ENCODE data around the gene LCT. TPM values are rescaled to one million over a fixed set of nuclear protein-coding genes. Genes with fewer than 3 reads are reported as not detected.

LCT gene
- total RNA-seq, 1 donor from 2014 or later, result 0.51 TPM

DNA sequence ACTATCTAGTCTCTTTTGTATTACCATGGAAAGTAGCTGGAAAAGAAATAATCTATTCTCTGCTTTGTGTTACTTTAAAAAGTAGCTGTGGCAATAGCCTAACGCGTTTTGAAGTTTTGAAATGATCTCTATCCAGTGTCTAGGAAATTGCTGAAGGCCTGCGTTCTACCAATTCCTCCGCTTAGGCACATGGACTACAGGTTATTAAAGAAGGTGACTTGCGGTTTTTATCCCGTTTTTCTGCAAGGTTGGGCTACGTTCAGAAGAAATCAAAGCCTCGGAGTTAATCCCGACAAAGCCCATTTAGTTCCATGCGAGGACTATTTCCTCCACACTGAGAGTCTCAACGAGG is 96.0 kb downstream of the LCT start:
- no peaks in the 10 kb centered on the region for H3K27me3 Mint-ChIP-seq
- peak overlapping the region; percentile 99 for H3K4me3 Mint-ChIP-seq

DNA sequence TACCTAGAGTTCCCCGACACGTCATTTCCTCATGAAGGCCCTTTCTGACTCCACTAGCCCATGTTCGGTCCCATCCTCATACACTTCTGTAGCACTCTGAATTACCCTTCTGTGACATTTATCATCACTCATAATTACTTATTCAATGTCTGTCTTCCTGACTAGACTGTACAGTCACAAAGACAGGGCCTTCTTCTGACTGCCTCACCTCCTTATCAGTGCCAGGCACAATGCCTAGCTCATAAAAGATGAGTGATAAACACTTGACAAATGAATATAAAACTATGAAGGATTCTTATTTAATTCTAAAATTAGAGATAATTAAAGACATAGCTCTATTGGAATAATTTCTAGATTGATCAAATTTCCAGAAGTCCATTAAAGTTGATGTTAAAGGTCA is 96.8 kb downstream of the LCT start:
- intact Hi-C loops (cut with micrococcal nuclease), result loop anchor here (5.0 kb wide), 2 partner anchors 78 to 642 kb away; no protein-coding TSS in a partner anchor
- DNase-seq, result no peak
- H3K27me3 Mint-ChIP-seq, result no peaks in the 10 kb centered on the region
- H3K27ac Mint-ChIP-seq, result no peak overlapping the region
- peaks cover 25% of the 10 kb centered on the region for H3K4me1 Mint-ChIP-seq
- peaks cover 11% of the 10 kb centered on the region for H3K36me3 Mint-ChIP-seq (ENCODE audit: low read depth)
- H3K4me3 Mint-ChIP-seq, result no peak overlapping the region
- peaks cover 7% of the 10 kb centered on the region for H3K9me3 Mint-ChIP-seq

More for the DNA sequence above, 96.0 kb downstream of the LCT start:
- Mint-ChIP-seq H3K4me1 (peaks cover 29% of the 10 kb centered on the region), H3K27ac (no peak overlapping the region), H3K36me3 (ENCODE audit: low read depth) (peaks cover 15% of the 10 kb centered on the region), H3K9me3 (peaks cover 7% of the 10 kb centered on the region)
- intact Hi-C loops (cut with micrococcal nuclease), result loop anchor here (1.0 to 5.0 kb wide), 9 partner anchors 56 to 823 kb away; partner anchors contain the start of genes CCNT2, DARS1, MCM6 and R3HDM1
- no peak for DNase-seq

Other genes starting within 250 kb of the LCT start
- 116 and 127 TPM in 2 replicates for gene UBXN4, start 95.3 kb downstream of the LCT start, total RNA-seq
- 196 and 197 TPM in 2 replicates for gene MCM6, start 39.3 kb upstream of the LCT start, total RNA-seq
- 153 and 160 TPM in 2 replicates for gene DARS1, start 148.4 kb upstream of the LCT start, total RNA-seq